ENCODE measurements around the gene MEGF9. TPM values are rescaled to one million over a fixed set of nuclear protein-coding genes. Genes with fewer than 3 reads are reported as not detected.

MEGF9 gene
- polyA plus RNA-seq, 1 donor (not counting 4 experiments of a cell fraction or from before 2014, with no cell fraction given) = 11.2 TPM

DNA sequence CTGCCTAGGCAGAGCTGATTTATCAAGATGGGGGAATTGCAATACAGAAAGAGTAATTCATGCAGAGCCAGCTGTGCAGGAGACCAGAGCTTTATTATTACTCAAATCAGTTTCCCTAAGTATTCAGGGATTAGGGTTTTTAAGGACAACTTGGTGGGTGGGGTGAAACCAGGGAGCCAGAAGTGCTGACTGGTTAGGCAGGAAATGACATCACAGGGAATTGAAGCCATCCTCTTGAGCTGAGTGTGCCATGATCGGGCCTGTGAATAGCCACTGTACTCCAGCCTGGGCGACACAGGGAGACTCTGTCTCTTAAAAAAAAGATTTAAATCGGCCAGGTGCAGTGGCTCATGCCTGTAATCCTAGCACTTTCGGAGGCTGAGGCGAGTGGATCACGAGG, 89.0 kb downstream of the MEGF9 start:
- FAIRE-seq = no peak
- no peaks in the 10 kb centered on the region for H3K9me1 ChIP-seq (ENCODE audit: control insufficient read depth, extremely low read depth, insufficient read depth, low read length)
- no peaks in the 10 kb centered on the region for H4K20me1 ChIP-seq (ENCODE audit: control insufficient read depth, extremely low read depth, insufficient read depth, low read length)
- H3K27me3 ChIP-seq (ENCODE audit: control insufficient read depth, extremely low read depth, insufficient read depth, low read length) = no peaks in the 10 kb centered on the region
- DNase-seq (ENCODE audit: low read depth, low spot score) = no peak
- peak overlapping the region; percentile 29 for H3K4me2 ChIP-seq (ENCODE audit: control insufficient read depth, extremely low read depth, insufficient read depth, low read depth, low read length)
- H3K4me3 ChIP-seq (ENCODE audit: control insufficient read depth in 2 of 3, extremely low read depth in 1 of 3, insufficient read depth in 2 of 3, low read depth in 1 of 3, low read length in 3 of 3) = no peak overlapping the region
- no peak for TF ChIP-seq EZH2 (IDR thresholded peaks at IDR 0.05; ENCODE audit: low read length)
- no peak for TF ChIP-seq CTCF (optimal IDR thresholded peaks at IDR 0.05 in 1 of 3, IDR thresholded peaks at IDR 0.05 in 1 of 3, conservative IDR thresholded peaks at IDR 0.05 in 1 of 3; ENCODE audit: extremely low read depth in 1 of 3, insufficient read depth in 2 of 3, low read length in 3 of 3)
- peaks cover 11% of the 10 kb centered on the region for H3K4me1 ChIP-seq (ENCODE audit: control insufficient read depth, extremely low read depth, insufficient read depth, low read length)
- H3K79me2 ChIP-seq (ENCODE audit: control insufficient read depth, insufficient read depth, low read length) = no peaks in the 10 kb centered on the region
- H3K9me3 ChIP-seq (ENCODE audit: control insufficient read depth, low read depth, low read length) = no peaks in the 10 kb centered on the region
- H2AFZ ChIP-seq (ENCODE audit: control insufficient read depth, low read length) = no peak overlapping the region
- dilution Hi-C loops (cut with MboI; ENCODE audit: extremely low pct_ligation_motif_present, low sequenced_read_pairs) = no loop called here
- no peaks in the 10 kb centered on the region for H3K36me3 ChIP-seq (ENCODE audit: control insufficient read depth in 2 of 2, extremely low read depth in 1 of 2, insufficient read depth in 2 of 2, low read length in 2 of 2)
- H3K9ac ChIP-seq (ENCODE audit: control insufficient read depth, extremely low read depth, insufficient read depth, low read length) = no peak overlapping the region
- H3K27ac ChIP-seq (ENCODE audit: control insufficient read depth, insufficient read depth, low read length) = no peak overlapping the region

DNA sequence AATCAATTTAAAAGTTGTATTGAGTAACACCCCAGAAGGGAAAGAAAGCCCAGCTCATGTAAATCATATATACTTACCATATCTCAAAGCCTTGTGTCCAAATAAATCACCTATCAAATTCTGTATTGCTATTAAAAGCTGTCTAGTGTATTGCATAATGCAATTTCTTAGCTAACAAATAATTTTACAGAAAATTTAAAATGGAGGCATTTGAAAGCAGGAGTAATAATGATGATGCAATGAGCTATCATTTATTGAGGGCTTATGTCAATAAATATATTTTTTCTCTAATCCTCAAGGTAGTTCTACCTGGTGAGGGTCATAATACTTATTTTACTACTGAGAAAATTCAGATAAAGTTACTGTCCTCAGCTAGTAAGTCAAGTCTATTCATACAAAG, 91.5 kb downstream of the MEGF9 start:
- DNase-seq (ENCODE audit: low read depth, low spot score) = no peak
- Histone ChIP-seq H3K4me1 (ENCODE audit: control insufficient read depth, extremely low read depth, insufficient read depth, low read length) (peaks cover 6% of the 10 kb centered on the region), H3K36me3 (ENCODE audit: control insufficient read depth in 2 of 2, extremely low read depth in 1 of 2, insufficient read depth in 2 of 2, low read length in 2 of 2) (no peaks in the 10 kb centered on the region), H3K4me2 (ENCODE audit: control insufficient read depth, extremely low read depth, insufficient read depth, low read depth, low read length) (no peak overlapping the region), H3K9me3 (ENCODE audit: control insufficient read depth, low read depth, low read length) (no peaks in the 10 kb centered on the region), H3K9me1 (ENCODE audit: control insufficient read depth, extremely low read depth, insufficient read depth, low read length) (no peaks in the 10 kb centered on the region), H4K20me1 (ENCODE audit: control insufficient read depth, extremely low read depth, insufficient read depth, low read length) (no peaks in the 10 kb centered on the region), H3K79me2 (ENCODE audit: control insufficient read depth, insufficient read depth, low read length) (no peaks in the 10 kb centered on the region), H3K27me3 (ENCODE audit: control insufficient read depth, extremely low read depth, insufficient read depth, low read length) (no peaks in the 10 kb centered on the region), H3K9ac (ENCODE audit: control insufficient read depth, extremely low read depth, insufficient read depth, low read length) (no peak overlapping the region), H2AFZ (ENCODE audit: control insufficient read depth, low read length) (no peak overlapping the region), H3K4me3 (ENCODE audit: control insufficient read depth in 2 of 3, extremely low read depth in 1 of 3, insufficient read depth in 2 of 3, low read depth in 1 of 3, low read length in 3 of 3) (no peak overlapping the region), H3K27ac (ENCODE audit: control insufficient read depth, insufficient read depth, low read length) (no peak overlapping the region)
- no peak for FAIRE-seq
- no peak for TF ChIP-seq EZH2 (IDR thresholded peaks at IDR 0.05; ENCODE audit: low read length)
- TF ChIP-seq CTCF (optimal IDR thresholded peaks at IDR 0.05 in 1 of 3, IDR thresholded peaks at IDR 0.05 in 1 of 3, conservative IDR thresholded peaks at IDR 0.05 in 1 of 3; ENCODE audit: extremely low read depth in 1 of 3, insufficient read depth in 2 of 3, low read length in 3 of 3) = no peak
- dilution Hi-C loops (cut with MboI; ENCODE audit: extremely low pct_ligation_motif_present, low sequenced_read_pairs) = no loop called here

Measured in keratinocyte (primary cell).